Fibroblast of skin of right quadriceps (primary cell): ENCODE results near the gene DECR2.
A peak's percentile ranks its signal among the peaks of the same experiment; 100 is the strongest.
"Not testable (repeated sequence)": the region's sequence is repeated elsewhere in the genome, so short reads cannot be mapped to it uniquely, and the experiment has no call there.

Experiments
- DNase-seq: peaks from one replicate; pipeline ENCODE4 v3.0.0-alpha.2; 2013

DECR2 gene

GRCh38 chr16:367333-367903 lies 34.3 kb upstream of the DECR2 start:
- no peak for DNase-seq

- no peak for DNase-seq
These were observed 33.1 kb upstream of the DECR2 start for GRCh38 chr16:368388-369158.

- DNase-seq: no peak
These were observed 32.3 kb upstream of the DECR2 start for GRCh38 chr16:369275-369865.

GRCh38 chr16:369866-370436 lies 31.7 kb upstream of the DECR2 start:
- DNase-seq: no peak

GRCh38 chr16:370443-370842 lies 31.2 kb upstream of the DECR2 start, which contains the start of gene MRPL28:
Gene MRPL28, minus strand, starts transcription at chr16:370538. Its CDS starts 320 bp downstream, at chr16:370218.
- DNase-seq: peak; percentile 94

GRCh38 chr16:370979-371514 lies 30.6 kb upstream of the DECR2 start:
- DNase-seq: no peak

- no peak for DNase-seq
These were observed 30.0 kb upstream of the DECR2 start for GRCh38 chr16:371515-372301.

- DNase-seq: no peak
These were observed 29.2 kb upstream of the DECR2 start for GRCh38 chr16:372302-372983.

GRCh38 chr16:373020-373598 lies 28.6 kb upstream of the DECR2 start:
- no peak for DNase-seq

GRCh38 chr16:373848-374615 lies 27.7 kb upstream of the DECR2 start:
- DNase-seq: no peak

- DNase-seq: no peak
These were observed 27.1 kb upstream of the DECR2 start for GRCh38 chr16:374616-374926.

- no peak for DNase-seq
These were observed 26.5 kb upstream of the DECR2 start for GRCh38 chr16:375212-375611.

- no peak for DNase-seq
These were observed 25.5 kb upstream of the DECR2 start for GRCh38 chr16:375927-376816.

GRCh38 chr16:376817-377418 lies 24.8 kb upstream of the DECR2 start:
- DNase-seq: no peak

- DNase-seq: no peak
These were observed 24.2 kb upstream of the DECR2 start for GRCh38 chr16:377419-377951.

GRCh38 chr16:378113-378820 lies 23.4 kb upstream of the DECR2 start:
- not testable (repeated sequence) for DNase-seq

GRCh38 chr16:378821-379182 lies 22.9 kb upstream of the DECR2 start:
- DNase-seq: no peak

- DNase-seq: no peak
These were observed 22.3 kb upstream of the DECR2 start for GRCh38 chr16:379183-379960.
